Measurements from ENCODE around the gene OSCP1.

OSCP1 gene

DNA sequence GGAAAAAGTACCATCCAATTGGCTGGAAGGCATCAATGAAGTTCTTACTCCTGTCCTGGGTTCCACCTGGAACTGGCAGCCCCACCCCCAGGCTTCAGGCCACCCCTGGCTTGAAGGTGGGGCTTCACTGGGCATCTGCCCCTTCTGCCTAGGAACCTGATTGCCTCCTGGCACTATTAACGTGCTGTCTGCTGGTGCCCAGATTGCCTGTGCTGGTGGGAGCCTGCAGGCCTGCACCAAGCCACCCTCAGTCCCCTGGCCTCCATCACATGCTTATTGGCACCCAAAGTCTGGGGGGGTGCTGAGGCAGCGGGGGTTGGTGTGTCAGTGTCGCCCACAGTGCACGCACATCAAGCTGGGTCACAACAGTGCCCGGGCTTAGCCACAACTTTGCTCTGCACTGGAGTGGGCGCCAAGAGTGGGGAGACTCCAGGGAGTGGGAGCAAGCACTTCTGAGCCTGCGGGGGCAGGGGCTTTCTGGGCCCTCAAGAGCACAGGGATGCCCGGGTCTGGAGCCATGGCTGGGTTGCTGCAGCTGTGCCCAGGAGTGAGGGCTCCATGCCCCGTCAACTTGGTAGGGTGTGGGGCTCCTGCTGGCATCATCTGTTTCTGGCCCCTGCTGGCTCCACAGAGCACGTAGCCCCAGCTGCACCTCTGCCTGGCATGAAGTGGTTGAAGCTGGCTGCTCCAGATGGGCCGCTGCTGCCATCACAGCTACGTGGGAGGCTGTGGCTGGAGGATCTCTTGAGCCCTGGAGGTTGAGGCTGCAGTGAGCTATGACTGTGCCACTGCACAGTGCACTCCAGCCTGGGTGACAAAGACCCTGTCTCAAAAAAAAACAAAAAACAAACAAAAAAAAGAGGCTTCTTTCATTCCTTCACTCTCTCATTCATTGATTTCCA, 48.4 kb downstream of the OSCP1 start:
- DNase-seq (ENCODE audit: low spot score), result no peak

DNA sequence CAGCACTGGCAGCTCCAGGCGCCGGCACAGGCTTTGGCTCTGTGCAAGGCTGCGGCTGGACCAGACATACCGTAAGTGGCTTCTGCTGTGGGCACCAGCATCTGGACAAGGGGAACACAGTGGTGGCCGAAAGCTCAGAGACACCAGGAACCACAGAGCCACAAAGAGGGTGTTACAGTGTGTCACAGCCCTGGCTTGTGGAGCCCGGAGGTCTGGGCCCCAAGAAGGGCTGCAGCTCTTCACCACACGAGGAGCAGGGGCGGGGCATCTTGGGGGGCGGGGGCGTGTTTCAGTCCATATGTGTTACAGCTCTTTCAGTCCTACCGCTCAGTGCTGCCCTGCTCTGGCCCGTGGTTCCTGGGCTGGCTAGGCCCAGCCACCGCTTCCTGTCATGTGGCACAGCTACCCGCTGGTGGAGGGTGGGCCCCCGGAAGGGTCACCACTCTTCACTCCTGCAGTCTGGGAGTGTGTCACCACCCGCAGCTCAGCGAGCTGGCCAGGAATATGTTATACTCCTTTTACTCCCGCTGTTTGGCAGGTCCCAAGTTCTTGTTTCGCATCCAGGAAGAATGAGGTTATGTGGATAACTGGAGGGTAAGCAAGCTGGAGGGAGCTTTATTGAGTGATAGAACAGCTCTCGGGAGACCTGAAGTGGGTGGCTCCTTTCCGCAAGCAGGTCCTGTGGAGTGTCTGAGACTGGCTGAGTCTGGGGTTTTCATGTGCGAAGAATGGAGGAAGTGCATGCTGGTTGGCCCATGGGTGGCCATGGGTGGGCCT, 49.2 kb downstream of the OSCP1 start:
- DNase-seq (ENCODE audit: low spot score), result peak; percentile 25

DNA sequence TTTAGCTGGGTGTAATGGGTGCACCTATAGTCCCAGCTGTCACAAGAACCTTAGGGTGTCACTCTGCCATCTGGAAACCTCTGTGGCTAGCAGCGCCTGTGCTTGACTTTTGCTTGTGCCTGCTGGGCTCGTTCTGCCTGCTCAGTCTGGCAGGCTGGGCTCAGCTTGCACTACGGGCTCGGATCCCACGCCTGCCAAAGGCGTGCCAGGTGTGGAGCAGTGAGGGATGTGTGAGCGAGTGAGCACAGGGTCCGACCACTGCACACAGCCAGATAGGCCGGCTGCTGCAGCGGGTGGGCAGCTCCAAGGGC, 49.8 kb downstream of the OSCP1 start:
- DNase-seq (ENCODE audit: low spot score), result no peak

DNA sequence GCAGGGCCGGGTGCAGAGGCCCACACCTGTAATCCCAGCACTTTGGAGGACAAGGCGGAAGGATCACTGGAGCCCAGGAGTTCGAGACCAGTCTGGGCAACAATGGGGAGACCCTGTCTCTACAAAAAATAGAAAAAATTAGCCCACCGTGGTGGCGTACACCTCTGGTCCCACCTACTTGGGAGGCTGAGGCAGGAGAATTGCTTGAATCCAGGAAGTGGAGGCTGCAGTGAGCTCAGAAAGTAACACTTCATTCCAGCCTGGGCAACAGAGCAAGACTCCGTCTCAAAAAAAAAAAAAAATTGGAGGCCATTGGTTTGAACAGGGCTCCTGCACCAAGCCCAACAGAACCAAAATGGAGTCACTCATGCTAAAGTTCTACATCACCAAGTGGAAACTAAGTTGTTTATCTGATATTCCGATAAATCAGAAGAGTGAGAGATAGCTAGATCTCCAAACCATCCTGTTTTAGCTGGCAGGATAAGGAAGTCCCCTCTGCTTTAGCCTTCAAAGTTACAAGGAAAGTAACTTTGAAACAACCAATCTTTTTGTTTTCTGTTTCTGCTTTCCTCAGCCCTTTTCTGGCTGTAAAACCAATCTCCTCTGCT, 51.8 kb downstream of the OSCP1 start:
- DNase-seq (ENCODE audit: low spot score), result no peak

DNA sequence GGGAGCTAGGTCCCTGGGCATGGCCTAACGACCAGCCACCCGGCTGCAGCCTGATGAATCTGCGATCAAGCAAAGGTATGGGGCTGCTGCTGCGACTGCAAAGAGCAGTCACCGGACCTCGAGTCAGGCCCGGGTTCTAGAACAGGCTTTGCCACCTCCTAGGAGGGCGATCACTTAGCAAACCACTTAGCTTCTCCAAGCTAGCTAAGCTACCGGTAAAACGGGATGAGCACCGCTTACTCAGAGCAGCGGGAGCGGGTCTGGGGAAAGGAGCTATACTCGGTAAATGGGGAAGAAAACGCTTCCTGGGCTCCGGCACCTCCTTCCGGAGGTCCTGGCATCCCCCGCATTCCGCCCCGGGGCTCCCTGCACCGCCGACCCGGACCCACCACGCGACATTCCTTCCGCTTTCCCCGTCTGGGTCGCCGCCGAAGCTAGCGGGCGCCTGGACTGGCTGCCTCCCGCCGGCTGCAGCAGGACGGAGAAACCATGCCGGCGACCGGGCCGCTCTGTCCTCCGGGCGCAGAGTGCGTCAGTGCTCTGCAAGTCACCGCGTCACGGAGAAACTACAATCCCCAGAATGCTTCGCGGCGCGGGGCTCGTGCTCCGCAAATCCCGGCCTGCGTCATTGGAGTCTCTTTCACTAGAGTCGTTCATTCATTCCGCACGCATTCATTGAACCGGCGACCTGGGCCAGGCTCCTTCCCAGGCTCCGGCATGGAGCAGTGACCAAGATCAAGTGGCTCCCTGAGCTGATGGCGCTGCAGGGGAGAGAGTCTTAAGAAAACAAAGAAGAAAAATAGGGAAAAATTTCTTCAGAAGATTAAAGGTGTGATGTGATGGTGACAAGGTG, 52.6 kb downstream of the OSCP1 start, which contains the start of gene LSM10:
TSS of gene LSM10 (minus strand) at position 531 of the 853 bp plus-strand sequence. CDS start 3,779 bp downstream, outside the sequence.
- DNase-seq (ENCODE audit: low spot score), result peak; percentile 94

DNA sequence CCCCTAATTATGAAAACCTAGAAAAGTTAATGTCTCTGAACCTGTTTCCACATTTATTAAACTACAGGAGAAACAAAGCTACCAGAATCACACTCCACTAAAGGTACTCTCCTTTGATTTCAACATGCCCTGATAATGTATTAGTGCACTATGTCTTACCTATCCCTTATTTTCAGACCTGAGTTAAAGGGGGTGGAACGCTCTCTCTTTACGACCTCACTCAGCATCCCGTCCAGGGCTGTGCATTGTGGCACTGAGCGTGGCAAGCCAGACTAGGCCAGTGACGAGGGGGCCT, 53.2 kb downstream of the OSCP1 start:
- DNase-seq (ENCODE audit: low spot score), result no peak

DNA sequence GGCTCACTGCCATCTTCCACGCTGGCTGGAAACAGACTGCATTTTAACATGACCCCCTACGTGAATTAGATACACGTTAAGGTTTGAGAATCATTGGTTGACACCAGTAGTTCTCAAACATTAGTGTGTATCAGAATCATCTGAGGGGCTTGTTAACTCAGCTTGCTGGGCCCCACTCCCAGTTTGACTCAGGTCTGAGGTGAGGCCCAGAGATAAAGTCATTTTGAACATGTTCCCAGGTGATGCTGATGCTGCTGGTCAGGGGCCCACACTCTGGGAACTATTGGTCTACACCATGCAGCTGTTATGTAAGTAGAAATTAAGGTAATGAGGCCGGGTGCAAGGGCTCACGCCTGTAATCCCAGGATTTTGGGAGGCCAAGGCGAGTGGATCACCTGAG, 53.9 kb downstream of the OSCP1 start:
- DNase-seq (ENCODE audit: low spot score), result no peak

DNA sequence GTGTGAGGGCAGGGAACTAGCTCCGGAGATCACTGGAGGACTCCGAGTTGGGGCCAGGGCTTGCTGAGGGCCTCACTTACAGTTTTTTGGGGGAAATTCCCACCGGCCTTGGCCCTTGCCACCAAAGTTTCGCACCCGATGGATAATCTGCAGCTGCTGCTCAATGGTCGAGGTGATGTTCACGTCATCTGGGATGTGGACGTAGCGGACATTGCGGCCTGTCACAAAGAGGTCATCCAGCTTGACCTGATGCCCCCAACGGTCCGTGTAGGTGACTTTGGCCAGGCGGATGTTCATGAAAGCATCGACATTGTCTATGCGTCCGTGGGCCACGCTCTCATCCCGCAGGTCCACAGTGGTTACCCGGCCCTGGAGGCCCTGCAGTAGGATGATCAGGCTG, 56.6 kb downstream of the OSCP1 start:
- DNase-seq (ENCODE audit: low spot score), result no peak

DNA sequence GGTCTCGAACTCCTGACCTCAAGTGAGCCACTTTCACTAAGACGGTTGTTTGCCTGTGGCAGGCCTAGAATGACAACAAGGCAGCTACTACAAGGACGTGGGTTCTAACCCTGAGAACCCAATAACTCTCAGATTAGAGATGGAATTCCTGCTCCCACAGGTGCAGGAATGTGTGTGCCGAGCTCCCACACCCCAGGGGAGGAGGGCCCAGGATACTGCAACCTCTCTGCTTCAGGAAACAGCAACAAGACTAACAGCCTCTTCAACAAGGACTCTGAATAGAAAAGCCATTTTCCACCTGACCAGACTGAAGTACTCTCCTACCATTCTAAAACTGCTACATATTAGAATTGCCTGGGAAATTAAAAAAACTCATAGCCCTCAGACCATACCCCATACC, 57.4 kb downstream of the OSCP1 start:
- no peak for DNase-seq (ENCODE audit: low spot score)

DNA sequence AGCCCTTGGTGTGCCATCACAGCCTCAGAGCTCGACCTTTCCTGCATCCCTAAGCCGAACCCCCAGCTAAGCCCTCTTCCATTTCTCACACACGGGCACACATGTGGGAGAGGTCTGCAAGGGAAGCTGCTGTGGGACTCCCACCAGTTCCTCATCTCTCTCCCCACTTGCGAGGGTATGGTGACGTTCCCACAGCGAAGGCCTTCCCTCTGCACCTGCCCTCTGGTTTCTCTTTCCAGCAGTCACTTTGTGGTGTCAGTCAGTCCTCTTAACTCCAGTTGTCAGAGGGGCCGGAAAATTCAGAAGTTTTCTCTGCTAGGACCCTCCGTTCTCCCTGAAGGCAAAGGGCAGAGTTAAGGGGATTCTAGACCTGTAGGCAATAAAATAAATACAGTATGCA, 59.0 kb downstream of the OSCP1 start:
- no peak for DNase-seq (ENCODE audit: low spot score)

DNA sequence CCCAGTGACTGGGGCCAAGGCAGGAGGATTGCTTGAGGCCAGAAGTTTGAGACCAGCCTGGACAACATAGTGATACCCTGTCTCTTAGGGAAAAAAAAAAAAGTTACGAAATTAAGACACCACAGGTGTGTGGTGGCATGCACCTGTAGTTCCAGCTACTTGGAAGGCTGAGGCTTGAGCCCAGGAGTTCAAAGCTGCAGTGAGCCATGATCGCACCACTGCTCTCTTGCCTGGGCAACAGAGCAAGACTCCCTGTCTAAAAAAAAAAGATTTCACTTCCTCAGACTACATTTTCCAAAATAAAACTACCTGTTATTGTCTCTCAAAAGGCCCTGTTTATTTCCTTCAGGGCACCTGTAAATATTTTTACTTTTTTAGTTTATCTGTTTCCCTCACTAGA, 59.8 kb downstream of the OSCP1 start:
- DNase-seq (ENCODE audit: low spot score), result no peak

DNA sequence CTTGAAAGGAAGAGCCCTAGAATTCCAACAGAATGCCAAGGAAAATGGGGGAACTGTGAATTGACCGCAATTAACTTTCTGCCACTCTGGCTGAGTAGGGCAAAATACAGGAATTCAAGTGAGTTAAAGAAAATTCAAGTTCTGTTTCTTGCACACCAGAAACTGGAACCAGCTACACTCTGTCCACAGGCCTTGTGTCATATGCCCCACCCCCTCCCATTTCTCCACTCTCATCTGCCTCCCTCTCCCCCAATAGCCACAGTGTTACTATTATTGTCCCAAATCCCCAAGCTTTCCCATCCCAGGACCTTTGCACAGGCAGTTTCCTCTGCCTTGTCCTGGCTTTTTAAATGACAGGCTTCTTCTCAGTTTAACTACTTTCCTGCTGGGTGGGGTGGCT, 60.3 kb downstream of the OSCP1 start:
- DNase-seq (ENCODE audit: low spot score), result no peak

DNA sequence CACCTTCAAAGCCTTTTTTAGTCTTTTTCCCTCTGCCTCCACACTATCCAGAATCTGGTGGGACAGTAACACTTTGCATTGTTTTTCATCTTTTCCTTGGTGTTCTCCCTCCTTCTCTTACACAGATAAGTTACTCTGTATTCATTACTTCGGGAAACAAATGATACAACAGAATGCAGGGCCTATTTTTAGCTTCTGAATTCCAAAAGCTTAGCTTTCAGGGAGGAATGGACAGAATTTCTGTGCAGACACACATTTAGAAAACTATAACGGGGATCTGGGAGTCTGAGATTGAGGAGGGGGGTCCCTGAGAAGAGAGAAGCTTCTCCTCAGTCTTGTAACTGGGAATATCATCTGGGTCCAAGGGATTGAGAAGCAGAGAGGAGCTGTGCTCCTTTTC, 61.0 kb downstream of the OSCP1 start:
- no peak for DNase-seq (ENCODE audit: low spot score)

DNA sequence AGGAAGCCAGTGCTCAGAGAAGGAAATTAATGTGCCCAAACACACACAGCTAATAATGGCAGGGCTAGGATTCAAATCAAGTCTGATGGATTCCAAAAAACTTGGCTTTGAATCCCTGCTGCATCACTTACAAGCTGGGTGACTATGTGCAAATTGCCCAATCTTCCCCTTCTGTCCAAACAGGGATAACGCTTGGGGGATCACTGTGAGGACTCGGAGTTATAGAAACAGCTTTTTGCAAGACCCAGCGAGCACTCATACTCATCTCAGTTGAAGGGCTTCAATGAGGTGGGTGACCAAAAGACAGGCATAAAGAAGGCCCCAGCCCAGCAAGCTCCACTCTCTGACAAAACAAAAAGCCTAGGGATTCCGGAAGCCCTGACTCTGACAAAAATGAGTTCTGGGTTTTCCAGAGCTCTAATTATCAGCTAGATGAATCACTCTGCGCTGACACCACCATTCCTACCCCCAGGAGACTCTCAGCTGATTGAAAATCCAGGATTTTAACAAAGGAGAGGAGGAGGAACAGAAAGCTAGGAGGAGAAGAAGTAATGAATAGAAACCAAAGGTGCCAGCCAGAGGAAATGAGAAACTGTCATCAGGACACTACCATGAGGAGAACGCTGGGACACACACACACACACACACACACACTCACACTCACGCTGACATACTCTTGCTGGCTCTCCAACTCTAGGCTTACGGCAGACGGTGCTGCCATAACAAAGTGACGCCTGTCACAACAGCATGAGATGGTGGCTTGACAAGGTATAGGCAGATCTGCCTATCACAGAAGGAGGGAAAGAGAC, 62.9 kb downstream of the OSCP1 start:
- DNase-seq (ENCODE audit: low spot score), result peak; percentile 36

DNA sequence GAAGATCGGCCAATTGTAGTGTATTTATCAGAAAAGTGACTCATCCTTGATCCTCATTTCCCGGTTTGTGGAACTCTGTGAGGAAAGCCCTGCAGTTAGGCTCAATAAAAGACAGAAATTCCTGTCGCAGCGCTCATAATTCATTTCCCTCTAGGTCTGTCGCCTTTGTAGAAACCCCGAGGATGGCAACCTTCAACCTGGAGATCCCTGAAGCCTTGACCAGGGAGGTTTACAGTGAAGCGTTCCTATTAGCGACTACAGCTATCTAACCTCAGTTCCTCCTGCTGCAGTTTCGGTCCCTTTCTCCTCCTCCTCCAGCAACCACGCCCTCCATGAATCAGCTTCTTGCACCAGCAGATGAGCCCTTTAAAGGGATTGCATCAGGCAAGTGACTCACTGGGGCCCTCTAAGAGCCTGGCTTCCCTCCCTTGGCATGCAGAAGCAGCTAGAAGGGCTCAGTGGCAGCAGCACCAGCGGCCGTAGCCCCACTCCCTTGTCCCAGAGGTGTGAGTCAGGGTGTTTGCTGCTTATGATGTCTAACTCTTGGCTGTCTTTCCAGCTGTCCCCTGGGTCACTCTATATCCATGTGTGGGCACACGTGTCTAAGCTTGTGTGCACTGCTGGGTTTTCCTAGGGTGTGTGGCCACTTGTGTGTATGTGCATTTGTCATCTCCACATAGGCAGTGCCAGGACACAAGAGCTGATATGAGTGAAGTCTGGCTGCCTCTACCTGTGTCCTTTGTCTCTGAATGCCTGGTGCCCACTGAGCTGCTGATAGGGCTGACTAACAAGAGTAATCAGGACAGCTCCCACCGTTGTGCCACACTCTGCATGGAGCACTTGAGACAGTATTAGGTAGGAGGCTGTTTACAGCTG, 63.7 kb downstream of the OSCP1 start:
- DNase-seq (ENCODE audit: low spot score), result peak; percentile 96

DNA sequence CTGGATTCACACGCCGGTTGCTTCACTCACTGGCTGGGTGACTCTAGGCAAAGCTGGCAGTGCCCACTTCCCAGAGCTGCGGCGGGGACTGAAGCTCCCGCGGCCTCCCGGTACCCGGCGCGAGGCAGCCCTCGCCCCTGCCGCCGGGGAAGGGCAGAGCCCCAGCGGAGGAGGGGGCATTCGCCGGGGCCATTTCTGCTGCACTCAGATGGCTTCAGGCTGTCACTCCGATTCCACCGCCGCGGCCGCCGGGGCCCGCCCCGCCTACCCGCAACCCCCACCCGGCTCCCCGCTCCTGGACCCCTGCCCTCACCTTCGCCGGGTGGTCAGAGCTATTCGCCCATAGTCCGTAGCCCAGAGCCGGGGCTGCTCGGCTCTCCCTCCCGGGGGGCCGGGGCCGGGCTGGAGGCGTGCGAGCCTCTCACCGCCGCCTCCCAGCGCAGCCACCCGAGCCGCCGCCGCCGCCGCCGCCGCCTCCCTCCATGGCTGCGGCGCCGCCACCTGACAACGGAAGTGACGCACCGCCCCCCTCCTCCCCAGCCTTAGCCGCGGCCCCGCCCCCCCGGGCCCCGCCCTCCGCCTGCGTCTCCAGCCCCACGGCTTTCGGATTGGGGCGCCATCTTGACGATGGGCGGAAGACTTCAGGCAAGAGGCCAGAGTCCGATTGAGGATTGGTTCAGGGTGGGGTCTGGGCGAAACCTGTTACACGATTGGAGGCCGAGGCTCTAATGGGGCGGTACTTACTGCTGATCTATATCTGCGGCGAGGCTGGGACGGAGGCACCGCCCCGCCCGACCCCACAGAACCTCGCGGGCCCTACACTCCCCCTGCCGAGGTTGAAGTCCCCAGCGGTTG, 64.6 kb downstream of the OSCP1 start, which contains the start of gene STK40:
TSS of gene STK40 (minus strand) at position 515 of the 855 bp plus-strand sequence. CDS start 24,592 bp downstream, outside the sequence.
- peak; percentile 95 for DNase-seq (ENCODE audit: low spot score)

DNA sequence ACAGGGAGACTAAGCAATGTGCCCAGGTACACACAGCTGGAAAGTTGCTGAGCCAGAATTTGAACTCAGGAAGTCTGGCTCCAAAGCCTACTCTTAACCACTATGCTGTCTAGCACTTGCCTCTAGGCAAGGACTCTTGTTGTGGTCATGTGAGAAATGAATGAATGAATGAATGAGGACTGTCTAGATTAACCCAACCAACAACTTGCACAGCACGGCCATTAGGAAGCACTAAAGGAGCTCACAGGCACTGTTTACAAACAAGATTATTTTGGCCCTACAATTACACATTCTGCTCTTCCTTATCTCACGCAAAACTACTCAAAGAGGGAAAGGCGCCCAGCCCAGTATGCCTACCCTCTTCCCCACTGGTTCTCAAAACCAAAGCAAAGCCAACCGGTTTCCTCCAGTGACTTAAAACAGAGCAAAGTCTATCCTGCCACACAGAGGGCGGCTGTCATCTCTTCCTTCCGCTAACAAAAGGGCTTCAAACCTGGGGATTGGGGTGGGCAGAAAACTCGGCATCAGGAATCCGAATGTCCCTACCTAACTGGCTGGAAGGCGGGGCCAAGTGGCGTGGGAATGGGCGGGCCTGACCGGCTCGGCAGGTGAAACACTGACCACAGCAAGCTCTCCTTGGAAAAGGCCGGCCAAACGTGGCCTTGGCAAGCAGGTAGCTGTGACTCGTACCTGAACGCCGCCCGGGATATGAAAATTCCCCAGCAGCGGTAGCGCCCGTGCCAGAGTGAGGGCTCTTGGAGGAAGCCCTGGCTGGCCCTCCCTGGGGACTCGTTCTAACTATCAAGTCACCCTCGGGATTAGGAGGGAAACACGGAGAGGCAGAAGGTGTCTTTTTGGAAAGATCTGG, 65.5 kb downstream of the OSCP1 start:
- DNase-seq (ENCODE audit: low spot score), result no peak

DNA sequence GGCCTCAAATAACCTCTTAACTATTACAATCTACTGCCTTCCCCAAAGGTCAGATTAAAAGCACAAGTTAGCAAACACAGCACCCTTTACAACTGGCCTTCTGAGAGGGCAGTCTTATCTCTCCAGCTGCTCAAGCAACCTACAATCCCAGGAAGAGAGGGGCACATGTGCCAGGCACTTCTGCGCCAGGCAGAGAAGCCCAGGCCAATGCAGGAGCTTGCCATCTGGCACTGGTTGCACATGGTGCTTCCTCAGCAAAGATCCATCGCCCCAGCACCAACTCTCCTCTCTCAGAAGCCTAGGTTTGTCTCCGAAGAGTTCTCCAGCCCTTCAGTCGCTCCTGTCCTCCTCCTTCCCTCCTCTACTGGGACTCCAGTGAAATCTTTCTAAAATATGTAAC, 67.0 kb downstream of the OSCP1 start:
- no peak for DNase-seq (ENCODE audit: low spot score)
